Measurements from ENCODE around the gene NECAB3.

The NECAB3 gene

GRCh38 chr20:33669873-33670640 lies 4.2 kb downstream of the NECAB3 start:
- H3K4me3 ChIP-seq (ENCODE audit: low read depth, low read length, poor library complexity, severe bottlenecking), result no peak overlapping the region
- TF ChIP-seq CTCF (IDR thresholded peaks at IDR 0.05; ENCODE audit: low read length) (no peak), EZH2 (IDR thresholded peaks at IDR 0.05; ENCODE audit: borderline replicate concordance, low read length) (no peak)
- peaks cover 88% of the 10 kb centered on the region for H3K4me1 ChIP-seq (ENCODE audit: insufficient read depth, low read length, severe bottlenecking)
- H3F3A ChIP-seq (ENCODE audit: insufficient read depth, low read length), result no peaks in the 10 kb centered on the region
- peak overlapping the region; percentile 19; the same call in 1 of the 2 replicates for H3K9ac ChIP-seq (ENCODE audit: low read length)
- no peaks in the 10 kb centered on the region for H3K9me2 ChIP-seq (ENCODE audit: low read depth, low read length)
- no peaks in the 10 kb centered on the region for H4K20me1 ChIP-seq (ENCODE audit: insufficient read depth, low read length)
- H3K27me3 ChIP-seq (ENCODE audit: insufficient read depth, low read length), result no peaks in the 10 kb centered on the region
- peaks cover 11% of the 10 kb centered on the region for H3K79me2 ChIP-seq (ENCODE audit: insufficient read depth, low read length)
- no peak overlapping the region for H2AFZ ChIP-seq (ENCODE audit: low read length)
- no peaks in the 10 kb centered on the region for H3K9me3 ChIP-seq (ENCODE audit: low read length)
- H3K27ac ChIP-seq (ENCODE audit: low read depth, low read length, poor library complexity, severe bottlenecking), result peak overlapping the region; percentile 80
- H3K36me3 ChIP-seq (ENCODE audit: insufficient read depth, low read length), result peaks cover 50% of the 10 kb centered on the region
- peak overlapping the region; percentile 19; the same call in 1 of the 2 replicates for H3K4me2 ChIP-seq (ENCODE audit: low read length)

GRCh38 chr20:33669224-33669623 lies 5.0 kb downstream of the NECAB3 start:
- peak overlapping the region; percentile 80 for H3K27ac ChIP-seq (ENCODE audit: low read depth, low read length, poor library complexity, severe bottlenecking)
- peaks cover 11% of the 10 kb centered on the region for H3K79me2 ChIP-seq (ENCODE audit: insufficient read depth, low read length)
- no peaks in the 10 kb centered on the region for H3K9me3 ChIP-seq (ENCODE audit: low read length)
- H3F3A ChIP-seq (ENCODE audit: insufficient read depth, low read length), result no peaks in the 10 kb centered on the region
- H3K9ac ChIP-seq (ENCODE audit: low read length), result no peak overlapping the region
- no peaks in the 10 kb centered on the region for H3K9me2 ChIP-seq (ENCODE audit: low read depth, low read length)
- no peak overlapping the region for H2AFZ ChIP-seq (ENCODE audit: low read length)
- TF ChIP-seq CTCF (IDR thresholded peaks at IDR 0.05; ENCODE audit: low read length), result no peak
- no peak for TF ChIP-seq EZH2 (IDR thresholded peaks at IDR 0.05; ENCODE audit: borderline replicate concordance, low read length)
- H4K20me1 ChIP-seq (ENCODE audit: insufficient read depth, low read length), result no peaks in the 10 kb centered on the region
- H3K4me3 ChIP-seq (ENCODE audit: low read depth, low read length, poor library complexity, severe bottlenecking), result no peak overlapping the region
- H3K36me3 ChIP-seq (ENCODE audit: insufficient read depth, low read length), result peaks cover 50% of the 10 kb centered on the region
- no peaks in the 10 kb centered on the region for H3K27me3 ChIP-seq (ENCODE audit: insufficient read depth, low read length)
- peaks cover 89% of the 10 kb centered on the region for H3K4me1 ChIP-seq (ENCODE audit: insufficient read depth, low read length, severe bottlenecking)
- H3K4me2 ChIP-seq (ENCODE audit: low read length), result peak overlapping the region; percentile 19; the same call in 1 of the 2 replicates

GRCh38 chr20:33668466-33669155 lies 5.6 kb downstream of the NECAB3 start:
- no peaks in the 10 kb centered on the region for H3K27me3 ChIP-seq (ENCODE audit: insufficient read depth, low read length)
- H3K36me3 ChIP-seq (ENCODE audit: insufficient read depth, low read length), result peaks cover 50% of the 10 kb centered on the region
- H3K9me2 ChIP-seq (ENCODE audit: low read depth, low read length), result no peaks in the 10 kb centered on the region
- peak overlapping the region; percentile 72 for H3K4me2 ChIP-seq (ENCODE audit: low read length)
- peaks cover 7% of the 10 kb centered on the region for H3K79me2 ChIP-seq (ENCODE audit: insufficient read depth, low read length)
- peak overlapping the region; percentile 43; the same call in 1 of the 2 replicates for H3K9ac ChIP-seq (ENCODE audit: low read length)
- H3K4me1 ChIP-seq (ENCODE audit: insufficient read depth, low read length, severe bottlenecking), result peaks cover 94% of the 10 kb centered on the region
- peak overlapping the region; percentile 80 for H3K27ac ChIP-seq (ENCODE audit: low read depth, low read length, poor library complexity, severe bottlenecking)
- TF ChIP-seq EZH2 (IDR thresholded peaks at IDR 0.05; ENCODE audit: borderline replicate concordance, low read length), result no peak
- no peak for TF ChIP-seq CTCF (IDR thresholded peaks at IDR 0.05; ENCODE audit: low read length)
- no peaks in the 10 kb centered on the region for H4K20me1 ChIP-seq (ENCODE audit: insufficient read depth, low read length)
- H3F3A ChIP-seq (ENCODE audit: insufficient read depth, low read length), result no peaks in the 10 kb centered on the region
- no peaks in the 10 kb centered on the region for H3K9me3 ChIP-seq (ENCODE audit: low read length)
- no peak overlapping the region for H2AFZ ChIP-seq (ENCODE audit: low read length)
- peak overlapping the region; percentile 59 for H3K4me3 ChIP-seq (ENCODE audit: low read depth, low read length, poor library complexity, severe bottlenecking)
